ENCODE results near the gene AUTS2.
A peak's percentile ranks its signal among the peaks of the same experiment; 100 is the strongest.

AUTS2 gene

GRCh38 chr7:69949122-69949521 lies 350.8 kb downstream of the AUTS2 start:
- no peak overlapping the region for H3K4me3 ChIP-seq (ENCODE audit: low read length, poor library complexity, severe bottlenecking)
- H3K9me2 ChIP-seq (replicated peaks; ENCODE audit: low read depth, low read length) = no peaks in the 10 kb centered on the region
- H3K4me2 ChIP-seq (ENCODE audit: low read depth, low read length, poor library complexity, severe bottlenecking) = no peak overlapping the region
- H4K20me1 ChIP-seq (ENCODE audit: insufficient read depth, low read length, poor library complexity, severe bottlenecking) = no peaks in the 10 kb centered on the region
- no peaks in the 10 kb centered on the region for H3K27me3 ChIP-seq (ENCODE audit: insufficient read depth, low read length, poor library complexity, severe bottlenecking)
- H3F3A ChIP-seq (ENCODE audit: low read depth) = no peaks in the 10 kb centered on the region
- H2AFZ ChIP-seq (ENCODE audit: low read length) = no peak overlapping the region
- no peaks in the 10 kb centered on the region for H3K36me3 ChIP-seq (ENCODE audit: insufficient read depth, low read length)
- peaks cover 25% of the 10 kb centered on the region for H3K4me1 ChIP-seq (ENCODE audit: insufficient read depth, low read length, poor library complexity, severe bottlenecking)
- TF ChIP-seq EZH2phosphoT487 (IDR thresholded peaks at IDR 0.05; ENCODE audit: borderline replicate concordance) = no peak
- TF ChIP-seq, protein P1, sequence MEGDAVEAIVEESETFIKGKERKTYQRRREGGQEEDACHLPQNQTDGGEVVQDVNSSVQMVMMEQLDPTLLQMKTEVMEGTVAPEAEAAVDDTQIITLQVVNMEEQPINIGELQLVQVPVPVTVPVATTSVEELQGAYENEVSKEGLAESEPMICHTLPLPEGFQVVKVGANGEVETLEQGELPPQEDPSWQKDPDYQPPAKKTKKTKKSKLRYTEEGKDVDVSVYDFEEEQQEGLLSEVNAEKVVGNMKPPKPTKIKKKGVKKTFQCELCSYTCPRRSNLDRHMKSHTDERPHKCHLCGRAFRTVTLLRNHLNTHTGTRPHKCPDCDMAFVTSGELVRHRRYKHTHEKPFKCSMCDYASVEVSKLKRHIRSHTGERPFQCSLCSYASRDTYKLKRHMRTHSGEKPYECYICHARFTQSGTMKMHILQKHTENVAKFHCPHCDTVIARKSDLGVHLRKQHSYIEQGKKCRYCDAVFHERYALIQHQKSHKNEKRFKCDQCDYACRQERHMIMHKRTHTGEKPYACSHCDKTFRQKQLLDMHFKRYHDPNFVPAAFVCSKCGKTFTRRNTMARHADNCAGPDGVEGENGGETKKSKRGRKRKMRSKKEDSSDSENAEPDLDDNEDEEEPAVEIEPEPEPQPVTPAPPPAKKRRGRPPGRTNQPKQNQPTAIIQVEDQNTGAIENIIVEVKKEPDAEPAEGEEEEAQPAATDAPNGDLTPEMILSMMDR (conservative IDR thresholded peaks at IDR 0.05; ENCODE audit: low read length) = no peak
- no peak overlapping the region for H3K9ac ChIP-seq (ENCODE audit: low read depth, low read length, poor library complexity, severe bottlenecking)
- peaks cover 30% of the 10 kb centered on the region for H3K79me2 ChIP-seq (ENCODE audit: insufficient read depth, low read length)
- H3K9me3 ChIP-seq (ENCODE audit: insufficient read depth, low read depth, low read length) = no peaks in the 10 kb centered on the region

DNA sequence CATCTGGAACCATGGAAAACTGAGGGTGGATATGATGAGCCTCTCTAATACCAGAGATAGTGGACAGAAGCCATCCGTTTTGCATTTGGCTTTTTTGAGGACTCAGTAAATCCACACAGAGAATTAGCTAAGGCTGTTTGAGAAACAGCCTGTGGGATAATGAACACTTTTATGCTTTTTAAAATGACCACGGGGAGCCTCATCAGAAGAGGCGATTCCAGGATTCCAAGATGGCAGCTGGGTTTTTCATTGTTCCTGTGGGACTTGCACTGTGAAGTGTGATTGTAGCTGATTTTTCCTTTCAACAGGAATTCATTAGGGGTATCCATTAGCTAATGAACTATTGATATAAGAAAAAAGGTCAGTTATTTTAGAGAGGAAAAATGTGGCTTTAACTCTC lies 353.2 kb downstream of the AUTS2 start:
- H3K27me3 ChIP-seq (ENCODE audit: insufficient read depth, low read length, poor library complexity, severe bottlenecking) = no peaks in the 10 kb centered on the region
- no peaks in the 10 kb centered on the region for H3K9me2 ChIP-seq (replicated peaks; ENCODE audit: low read depth, low read length)
- no peak overlapping the region for H3K4me3 ChIP-seq (ENCODE audit: low read length, poor library complexity, severe bottlenecking)
- no peaks in the 10 kb centered on the region for H3F3A ChIP-seq (ENCODE audit: low read depth)
- H3K9ac ChIP-seq (ENCODE audit: low read depth, low read length, poor library complexity, severe bottlenecking) = no peak overlapping the region
- H3K36me3 ChIP-seq (ENCODE audit: insufficient read depth, low read length) = no peaks in the 10 kb centered on the region
- H2AFZ ChIP-seq (ENCODE audit: low read length) = no peak overlapping the region
- H3K4me2 ChIP-seq (ENCODE audit: low read depth, low read length, poor library complexity, severe bottlenecking) = no peak overlapping the region
- peaks cover 33% of the 10 kb centered on the region for H3K79me2 ChIP-seq (ENCODE audit: insufficient read depth, low read length)
- no peak for TF ChIP-seq EZH2phosphoT487 (IDR thresholded peaks at IDR 0.05; ENCODE audit: borderline replicate concordance)
- TF ChIP-seq, protein P1 (conservative IDR thresholded peaks at IDR 0.05; ENCODE audit: low read length) = no peak
- H3K9me3 ChIP-seq (ENCODE audit: insufficient read depth, low read depth, low read length) = no peaks in the 10 kb centered on the region
- H4K20me1 ChIP-seq (ENCODE audit: insufficient read depth, low read length, poor library complexity, severe bottlenecking) = no peaks in the 10 kb centered on the region
- H3K4me1 ChIP-seq (ENCODE audit: insufficient read depth, low read length, poor library complexity, severe bottlenecking) = peaks cover 37% of the 10 kb centered on the region

DNA sequence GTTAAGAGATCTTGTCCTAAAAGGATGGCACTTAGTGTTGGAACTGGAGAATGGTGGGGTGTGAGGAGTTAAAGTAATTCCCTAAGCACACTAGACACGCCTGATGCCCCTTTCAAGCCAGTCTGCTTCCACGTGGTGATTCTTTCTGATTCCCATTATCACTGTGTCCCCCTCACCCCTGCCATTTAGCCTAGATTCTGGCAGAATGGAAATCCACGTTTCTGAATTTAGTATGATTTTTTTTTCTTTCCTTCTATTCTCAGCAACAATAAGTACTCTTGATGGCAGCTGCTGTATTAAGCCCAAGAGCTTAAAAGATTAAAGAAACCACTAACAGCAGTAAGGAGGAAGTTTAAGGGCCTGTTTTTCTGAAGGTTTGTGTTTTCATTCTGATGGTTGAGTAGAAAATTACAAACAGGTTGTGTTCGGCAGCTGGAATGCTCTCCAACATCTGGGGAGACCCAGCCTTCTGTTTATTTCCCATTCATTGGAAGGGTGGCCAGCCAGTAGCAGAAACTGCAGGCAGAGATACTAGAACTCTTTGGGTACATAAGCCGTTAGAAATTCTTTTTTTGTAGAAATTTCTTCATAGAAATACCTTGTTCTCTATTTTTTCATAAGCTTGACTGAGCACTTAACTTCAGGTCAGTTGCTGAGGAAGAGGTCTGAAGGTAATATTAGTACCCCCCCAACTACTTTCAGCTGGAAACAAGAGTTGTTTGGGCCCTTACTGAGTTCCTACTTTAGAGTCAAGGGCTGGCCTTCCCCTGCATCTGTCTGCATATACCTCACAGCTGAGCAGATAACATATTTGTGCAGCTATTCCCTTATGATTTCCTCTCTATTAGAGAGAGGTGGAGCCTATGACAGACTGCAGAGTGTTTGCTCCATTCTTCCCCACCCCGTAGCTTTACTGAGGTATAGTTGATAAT lies 355.1 kb downstream of the AUTS2 start:
- Histone ChIP-seq H3K27me3 (ENCODE audit: insufficient read depth, low read length, poor library complexity, severe bottlenecking) (no peaks in the 10 kb centered on the region), H3K9me2 (replicated peaks; ENCODE audit: low read depth, low read length) (no peaks in the 10 kb centered on the region), H3K4me3 (ENCODE audit: low read length, poor library complexity, severe bottlenecking) (peak overlapping the region; percentile 30), H4K20me1 (ENCODE audit: insufficient read depth, low read length, poor library complexity, severe bottlenecking) (no peaks in the 10 kb centered on the region), H3K9ac (ENCODE audit: low read depth, low read length, poor library complexity, severe bottlenecking) (no peak overlapping the region), H3K36me3 (ENCODE audit: insufficient read depth, low read length) (no peaks in the 10 kb centered on the region), H3K4me2 (ENCODE audit: low read depth, low read length, poor library complexity, severe bottlenecking) (peak overlapping the region; percentile 64), H2AFZ (ENCODE audit: low read length) (no peak overlapping the region), H3F3A (ENCODE audit: low read depth) (no peaks in the 10 kb centered on the region), H3K9me3 (ENCODE audit: insufficient read depth, low read depth, low read length) (no peaks in the 10 kb centered on the region), H3K4me1 (ENCODE audit: insufficient read depth, low read length, poor library complexity, severe bottlenecking) (peaks cover 37% of the 10 kb centered on the region), H3K79me2 (ENCODE audit: insufficient read depth, low read length) (peaks cover 34% of the 10 kb centered on the region)
- TF ChIP-seq, protein P1 (conservative IDR thresholded peaks at IDR 0.05; ENCODE audit: low read length) = no peak
- no peak for TF ChIP-seq EZH2phosphoT487 (IDR thresholded peaks at IDR 0.05; ENCODE audit: borderline replicate concordance)
